Activated B cell treated with CpG ODN at 0.5 μM for 24 hours (primary cell): Measurements from ENCODE around the gene ADARB2. TPM values are rescaled to one million over a fixed set of nuclear protein-coding genes. Genes with fewer than 3 reads are reported as not detected.

Source experiments
- ATAC-seq: fragments of 200-7000 bp; cut with Tn5 transposase; one replicate; pipeline ENCODE4 v1.10.0; 2021; ENCODE audit warnings: low read depth, mild to moderate bottlenecking, moderate library complexity
- CTCF ChIA-PET: fragments of 350-600 bp; sonication (Branson Sonifier 250); formaldehyde crosslinking; loops from one replicate; lab custom pipeline; 2021; ENCODE audit warnings: antibody characterized with exemption; lab: Charles Lee
- POLR2A ChIA-PET: fragments of 350-600 bp; sonication (Branson Sonifier 250); formaldehyde crosslinking; loops from one replicate; lab custom pipeline; 2021; ENCODE audit warnings: antibody characterized with exemption; lab: Charles Lee
- DNase-seq: peaks from one replicate; pipeline ENCODE4 v3.0.0; 2022
- H3K27ac Mint-ChIP-seq: one replicate; pipeline ENCODE4 v1.8.0; 2020; ENCODE audit warnings: mixed read lengths
- H3K27me3 Mint-ChIP-seq: one replicate; pipeline ENCODE4 v1.8.0; 2021; ENCODE audit warnings: mixed read lengths
- H3K36me3 Mint-ChIP-seq: one replicate; pipeline ENCODE4 v1.8.0; 2021; ENCODE audit warnings: low read depth, mixed read lengths
- H3K4me1 Mint-ChIP-seq: one replicate; pipeline ENCODE4 v1.8.0; 2021; ENCODE audit warnings: mixed read lengths
- H3K4me3 Mint-ChIP-seq: one replicate; pipeline ENCODE4 v1.8.0; 2020; ENCODE audit warnings: mild to moderate bottlenecking, mixed read lengths
- H3K9me3 Mint-ChIP-seq: one replicate; pipeline ENCODE4 v1.8.0; 2020; ENCODE audit warnings: mixed read lengths
- CTCF ChIP-seq: fragments of 200-600 bp; IDR thresholded peaks from one replicate; pipeline ENCODE4 v1.8.0; 2022; ENCODE audit warnings: antibody characterized with exemption, mild to moderate bottlenecking
- intact Hi-C: fragments of 100-400 bp; cut with micrococcal nuclease; formaldehyde crosslinking; loops from one replicate; pipeline ENCODE4 v1.15.1; 2024
- total RNA-seq: library from RNA; stranded (reverse); gene quantifications from 2 replicates; pipeline ENCODE4 v1.2.3, GENCODE V29; 2022

Gene ADARB2
- total RNA-seq, 1 donor from 2014 or later: 0.11 TPM

- Mint-ChIP-seq H3K9me3 (no peaks in the 10 kb centered on the region), H3K4me1 (peaks cover 15% of the 10 kb centered on the region), H3K36me3 (no peaks in the 10 kb centered on the region), H3K27ac (no peak overlapping the region), H3K27me3 (peaks cover 13% of the 10 kb centered on the region), H3K4me3 (no peak overlapping the region)
- no peak for DNase-seq
- intact Hi-C loops: loop anchor here (1.0 to 2.0 kb wide), 4 partner anchors 18 to 223 kb away; no protein-coding TSS in a partner anchor
- TF ChIP-seq CTCF: no peak
- CTCF ChIA-PET: no interaction called here
- POLR2A ChIA-PET: interaction anchor here (1.1 to 2.7 kb wide), 2 partner anchors 18 to 218 kb away, joined by 3 to 9 read pairs; no protein-coding TSS in a partner anchor
- ATAC-seq: no peak
Observed at GRCh38 chr10:1643908-1644179, 93.5 kb downstream of the ADARB2 start.

GRCh38 chr10:1643161-1643907 is 94.0 kb downstream of the ADARB2 start:
- peak; percentile 87 for ATAC-seq
- CTCF ChIA-PET: no interaction called here
- Mint-ChIP-seq H3K36me3 (no peaks in the 10 kb centered on the region), H3K27ac (peak overlapping the region; percentile 14), H3K9me3 (no peaks in the 10 kb centered on the region), H3K4me1 (peaks cover 10% of the 10 kb centered on the region), H3K27me3 (peaks cover 12% of the 10 kb centered on the region), H3K4me3 (peak overlapping the region; percentile 17)
- no peak for TF ChIP-seq CTCF
- POLR2A ChIA-PET: interaction anchor here (1.1 to 2.7 kb wide), 2 partner anchors 19 to 217 kb away, joined by 3 to 9 read pairs; no protein-coding TSS in a partner anchor
- no peak for DNase-seq
- intact Hi-C loops: loop anchor here (1.0 to 2.0 kb wide), 4 partner anchors 19 to 223 kb away; no protein-coding TSS in a partner anchor

GRCh38 chr10:1642600-1643160 is 94.6 kb downstream of the ADARB2 start:
- peak overlapping the region; percentile 17 for H3K4me3 Mint-ChIP-seq
- peak overlapping the region; percentile 14 for H3K27ac Mint-ChIP-seq
- peaks cover 10% of the 10 kb centered on the region for H3K4me1 Mint-ChIP-seq
- DNase-seq: no peak
- TF ChIP-seq CTCF: no peak
- no peaks in the 10 kb centered on the region for H3K9me3 Mint-ChIP-seq
- H3K27me3 Mint-ChIP-seq: peaks cover 11% of the 10 kb centered on the region
- no peak for ATAC-seq
- POLR2A ChIA-PET: interaction anchor here (2.7 kb wide), 1 partner anchor 20 kb away, joined by 9 read pairs; no protein-coding TSS in a partner anchor
- CTCF ChIA-PET: no interaction called here
- no peaks in the 10 kb centered on the region for H3K36me3 Mint-ChIP-seq
- intact Hi-C loops: loop anchor here (1.0 to 2.0 kb wide), 4 partner anchors 20 to 222 kb away; no protein-coding TSS in a partner anchor

GRCh38 chr10:1641402-1641801 is 95.9 kb downstream of the ADARB2 start:
- Mint-ChIP-seq H3K4me3 (no peak overlapping the region), H3K27me3 (peaks cover 11% of the 10 kb centered on the region), H3K36me3 (no peaks in the 10 kb centered on the region), H3K27ac (no peak overlapping the region), H3K9me3 (no peaks in the 10 kb centered on the region), H3K4me1 (peaks cover 10% of the 10 kb centered on the region)
- ChIA-PET CTCF (no interaction called here), POLR2A (no interaction called here)
- ATAC-seq: no peak
- TF ChIP-seq CTCF: no peak
- no peak for DNase-seq
- intact Hi-C loops: no loop called here

- DNase-seq (no peak), ATAC-seq (no peak)
- no peaks in the 10 kb centered on the region for H3K36me3 Mint-ChIP-seq
- ChIA-PET CTCF (no interaction called here), POLR2A (no interaction called here)
- intact Hi-C loops: no loop called here
- H3K27ac Mint-ChIP-seq: no peak overlapping the region
- H3K9me3 Mint-ChIP-seq: no peaks in the 10 kb centered on the region
- peaks cover 10% of the 10 kb centered on the region for H3K4me1 Mint-ChIP-seq
- H3K4me3 Mint-ChIP-seq: no peak overlapping the region
- no peak for TF ChIP-seq CTCF
- peaks cover 13% of the 10 kb centered on the region for H3K27me3 Mint-ChIP-seq
Observed at GRCh38 chr10:1638889-1639419, 98.4 kb downstream of the ADARB2 start.
